Stimulated activated CD8-positive, alpha-beta memory T cell treated with anti-CD3 and anti-CD28 coated beads, Interleukin-15, amount 100 ng/mL, for 4 hours (primary cell): ENCODE data around the gene ASNS.
"Not testable (repeated sequence)": the region's sequence is repeated elsewhere in the genome, so short reads cannot be mapped to it uniquely, and the experiment has no call there.

Source experiments
- DNase-seq, 2 donors: peaks; one replicate each; pipeline ENCODE4 v3.0.0-alpha.2; 2020; ENCODE audit warnings: low read depth in 2 of 2

ASNS gene, protein sequence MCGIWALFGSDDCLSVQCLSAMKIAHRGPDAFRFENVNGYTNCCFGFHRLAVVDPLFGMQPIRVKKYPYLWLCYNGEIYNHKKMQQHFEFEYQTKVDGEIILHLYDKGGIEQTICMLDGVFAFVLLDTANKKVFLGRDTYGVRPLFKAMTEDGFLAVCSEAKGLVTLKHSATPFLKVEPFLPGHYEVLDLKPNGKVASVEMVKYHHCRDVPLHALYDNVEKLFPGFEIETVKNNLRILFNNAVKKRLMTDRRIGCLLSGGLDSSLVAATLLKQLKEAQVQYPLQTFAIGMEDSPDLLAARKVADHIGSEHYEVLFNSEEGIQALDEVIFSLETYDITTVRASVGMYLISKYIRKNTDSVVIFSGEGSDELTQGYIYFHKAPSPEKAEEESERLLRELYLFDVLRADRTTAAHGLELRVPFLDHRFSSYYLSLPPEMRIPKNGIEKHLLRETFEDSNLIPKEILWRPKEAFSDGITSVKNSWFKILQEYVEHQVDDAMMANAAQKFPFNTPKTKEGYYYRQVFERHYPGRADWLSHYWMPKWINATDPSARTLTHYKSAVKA

DNA sequence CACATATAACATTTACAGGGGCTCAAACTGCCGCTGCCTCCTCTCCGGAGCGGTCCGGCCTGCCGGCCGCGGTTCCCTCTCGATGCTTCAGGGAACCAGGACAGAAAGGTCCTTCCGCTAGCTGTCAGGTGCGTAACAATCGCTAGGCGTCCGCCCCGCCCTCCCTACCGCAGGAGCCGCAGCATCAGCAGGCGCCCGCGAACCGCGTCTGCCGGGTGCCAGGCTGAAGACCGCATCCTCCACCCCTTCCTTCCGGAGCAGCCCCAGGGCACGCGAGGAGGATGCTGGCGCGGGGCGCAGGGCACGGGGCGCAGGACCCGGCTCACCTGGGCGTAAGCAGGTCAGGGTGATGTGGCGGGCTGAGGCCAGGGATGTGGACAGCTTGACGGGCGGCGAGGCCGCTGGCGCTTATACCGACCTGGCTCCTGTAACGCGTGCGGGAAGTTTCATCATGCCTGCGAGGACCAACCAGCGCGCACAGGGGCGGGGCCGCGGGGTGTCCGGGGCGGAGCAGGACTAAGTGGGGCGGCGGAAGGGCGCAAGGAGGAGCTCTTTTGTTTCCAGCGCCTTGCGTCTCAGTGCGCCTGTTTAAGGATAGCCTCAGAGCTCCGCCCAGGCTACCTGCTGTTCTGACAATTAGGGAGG lies at the start of gene ASNS:
Gene ASNS, minus strand, starts transcription at position 384 of the 645 bp plus-strand sequence. CDS start 3,252 bp downstream, outside the sequence.
- peak; percentile 72 to 81 for DNase-seq

DNA sequence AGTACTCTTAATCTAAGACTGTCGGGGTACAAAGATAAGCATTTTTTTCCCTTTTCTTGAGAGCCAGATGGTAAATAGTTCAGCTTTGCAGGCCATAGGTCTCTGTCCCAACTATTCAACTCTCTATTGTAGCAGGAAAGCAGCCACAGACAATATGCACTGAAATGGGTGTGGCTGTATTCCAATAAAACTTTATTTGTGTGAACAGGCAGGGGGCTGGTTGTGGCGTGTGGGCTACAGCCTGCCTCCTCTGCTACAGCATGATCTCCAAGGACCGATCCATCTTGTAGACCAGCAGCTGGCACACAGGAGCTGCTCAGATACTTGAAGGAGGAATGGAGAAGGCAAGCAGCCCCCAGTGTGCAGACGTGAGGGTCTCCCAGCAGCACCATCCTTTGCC lies 49.0 kb upstream of the ASNS start:
- not testable (repeated sequence) for DNase-seq

DNA sequence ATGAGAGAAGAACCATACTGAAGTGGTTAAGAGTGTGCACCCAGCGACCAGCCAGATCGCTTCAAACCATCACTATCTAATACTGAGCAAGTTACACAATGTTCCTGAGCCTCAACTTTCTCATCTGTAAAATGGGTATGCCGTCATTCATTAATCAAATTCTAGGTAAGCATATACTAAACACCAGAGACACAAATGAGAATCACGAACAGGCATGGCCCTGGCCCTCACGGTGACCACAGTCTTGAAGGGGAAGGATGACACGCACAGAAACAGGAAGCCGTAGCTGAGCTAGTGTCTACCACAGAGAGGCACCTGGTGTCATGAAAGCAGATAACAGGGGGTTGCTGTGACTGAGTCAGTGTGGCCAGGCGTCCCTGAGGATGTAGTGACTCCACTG lies 43.1 kb upstream of the ASNS start:
- not testable (repeated sequence) for DNase-seq

DNA sequence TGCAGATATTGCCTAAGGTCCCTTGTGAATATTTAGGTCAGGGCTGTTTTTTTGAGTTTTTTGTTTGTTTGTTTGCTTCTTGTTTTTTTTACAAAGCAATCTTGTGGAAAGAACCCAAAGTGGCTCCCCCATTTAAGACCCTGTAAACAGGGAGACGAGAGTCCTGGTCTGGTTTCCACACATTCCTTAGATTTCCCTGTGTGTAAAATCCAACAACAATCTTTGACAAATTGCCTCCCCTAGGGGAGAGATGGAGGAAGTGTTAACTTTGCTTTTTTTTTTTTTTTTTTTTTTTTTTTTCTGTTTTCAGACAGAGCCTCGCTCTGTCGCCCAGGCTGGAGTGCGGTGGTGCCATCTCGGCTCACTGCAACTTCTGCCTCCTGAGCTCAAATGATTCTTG lies 40.1 kb upstream of the ASNS start:
- DNase-seq: not testable (repeated sequence)

DNA sequence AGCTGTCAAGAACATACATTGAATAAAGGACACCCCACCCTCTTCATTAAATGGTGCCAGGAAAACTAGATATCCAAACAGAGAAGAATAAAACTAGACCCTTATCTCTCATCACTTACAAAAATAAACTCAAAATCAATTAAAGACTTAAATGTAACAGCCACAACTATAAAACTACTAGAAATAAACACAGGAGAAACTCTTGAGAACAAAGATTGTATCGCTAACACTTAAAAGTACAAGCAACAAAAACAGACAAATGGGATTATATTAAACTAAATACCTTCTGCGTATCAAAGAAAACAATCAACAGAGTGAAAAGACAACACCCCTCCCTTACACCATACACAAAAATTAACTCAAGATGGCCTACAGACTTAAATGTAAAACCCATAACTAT lies 24.7 kb upstream of the ASNS start:
- DNase-seq: not testable (repeated sequence)

DNA sequence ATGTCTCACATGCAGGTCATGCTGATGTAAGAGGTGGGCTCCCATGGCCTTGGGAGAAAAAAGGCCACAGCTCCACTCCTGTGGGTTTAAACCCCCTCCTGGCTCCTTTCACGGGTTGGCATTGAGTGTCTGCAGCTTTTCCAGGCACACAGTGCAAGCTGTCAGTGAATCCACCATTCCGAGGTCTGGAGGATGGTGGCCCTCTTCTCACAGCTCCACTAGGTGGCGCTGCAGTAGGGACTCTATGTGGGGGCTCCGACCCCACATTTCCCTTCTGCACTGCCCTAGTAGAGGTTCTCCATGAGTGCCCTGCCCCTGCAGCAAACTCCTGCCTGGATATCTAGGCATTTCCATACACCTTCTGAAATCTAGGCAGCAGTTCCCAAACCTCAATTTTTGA lies 19.5 kb upstream of the ASNS start:
- DNase-seq: not testable (repeated sequence)

DNA sequence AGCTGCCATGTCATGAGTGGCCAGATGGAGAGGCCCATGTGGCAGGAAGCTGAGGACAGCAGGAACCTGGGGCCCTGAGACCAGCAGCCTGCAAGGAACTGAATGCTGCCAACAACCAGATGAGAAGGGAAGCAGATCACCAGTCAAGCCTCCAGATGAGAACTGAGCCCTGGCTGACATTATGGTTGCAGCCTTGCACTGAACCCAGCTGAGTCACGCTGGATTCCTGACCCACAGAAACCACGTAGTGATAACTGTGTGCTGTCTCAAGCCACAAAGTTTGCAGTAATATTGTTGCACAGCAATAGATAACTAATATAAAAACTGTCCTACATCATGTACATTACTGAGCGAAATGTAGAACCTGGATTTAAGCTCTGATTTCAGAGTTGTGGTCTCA lies 7.3 kb upstream of the ASNS start:
- not testable (repeated sequence) for DNase-seq

DNA sequence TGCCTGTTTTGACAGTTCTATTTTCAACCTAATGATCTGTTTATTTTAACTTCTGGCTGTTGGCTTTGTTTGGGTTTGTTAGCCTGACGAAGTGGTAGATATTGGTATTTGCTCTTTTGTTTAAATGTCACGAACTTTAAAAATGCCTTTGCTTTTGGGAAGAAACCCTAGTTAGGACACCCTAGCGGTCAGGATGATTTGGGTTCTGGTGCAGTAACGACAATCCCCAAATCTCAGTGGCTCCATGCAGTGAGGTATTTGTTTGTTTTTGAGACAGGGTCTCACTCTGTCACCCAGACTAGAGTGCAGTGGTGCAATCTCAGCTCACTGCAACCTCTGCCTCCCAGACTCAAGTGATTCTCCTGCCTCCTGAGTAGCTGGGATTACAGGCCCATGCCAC lies 2.7 kb upstream of the ASNS start:
- not testable (repeated sequence) for DNase-seq

DNA sequence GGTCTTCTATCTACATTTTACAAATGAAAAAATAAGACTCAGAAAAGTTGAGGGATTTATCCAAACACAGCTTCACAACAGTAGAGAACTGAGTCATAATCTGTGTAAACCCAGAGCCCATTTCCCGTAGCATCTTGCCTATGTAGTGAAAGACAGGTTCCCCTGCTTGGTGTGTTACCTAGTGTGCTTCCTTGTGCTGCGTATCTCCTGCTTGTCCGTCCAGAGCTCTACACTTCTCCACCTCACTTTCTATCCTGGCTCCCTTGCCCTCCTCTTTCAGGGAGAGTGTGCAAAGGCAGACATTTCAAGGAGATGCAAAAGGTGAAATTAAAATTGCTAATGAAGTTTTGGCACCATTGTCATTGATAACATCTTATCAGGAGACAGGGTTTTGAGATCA lies 1.4 kb upstream of the ASNS start:
- no peak for DNase-seq

DNA sequence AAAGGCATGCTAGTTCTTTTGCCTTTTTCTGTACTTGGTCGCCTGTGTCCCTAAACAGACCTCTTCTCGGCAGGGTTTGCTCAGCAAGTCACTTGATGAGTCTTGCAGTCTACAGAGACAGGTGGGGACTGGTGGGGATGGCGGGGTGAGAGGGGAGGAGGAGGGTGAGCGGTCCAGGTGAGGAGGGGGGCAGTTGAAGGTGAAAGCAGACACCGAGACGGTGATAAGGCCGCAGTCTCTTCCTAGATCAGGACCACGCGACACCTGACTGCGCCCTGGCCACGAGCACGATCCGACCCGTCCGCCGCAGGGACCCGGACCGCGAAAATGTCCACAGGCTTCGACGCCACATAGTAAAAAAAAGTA lies 566 bp downstream of the ASNS start:
- DNase-seq: peak in 1 of 2 donors; percentile 10

DNA sequence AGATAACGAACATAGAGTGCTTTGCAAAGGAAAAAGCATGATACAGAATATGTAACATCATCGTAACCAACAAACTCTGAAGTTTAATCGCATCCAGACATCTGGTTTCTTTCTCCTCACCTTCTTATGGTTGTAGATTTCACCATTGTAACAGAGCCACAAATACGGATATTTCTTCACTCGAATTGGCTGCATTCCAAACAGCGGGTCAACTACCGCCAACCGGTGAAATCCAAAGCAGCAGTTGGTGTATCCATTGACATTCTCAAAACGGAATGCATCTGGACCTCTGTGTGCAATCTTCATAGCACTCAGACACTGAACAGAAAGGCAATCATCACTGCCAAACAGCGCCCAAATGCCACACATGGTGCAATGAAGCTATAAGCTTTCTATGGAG lies 3.4 kb downstream of the ASNS start:
- no peak for DNase-seq

DNA sequence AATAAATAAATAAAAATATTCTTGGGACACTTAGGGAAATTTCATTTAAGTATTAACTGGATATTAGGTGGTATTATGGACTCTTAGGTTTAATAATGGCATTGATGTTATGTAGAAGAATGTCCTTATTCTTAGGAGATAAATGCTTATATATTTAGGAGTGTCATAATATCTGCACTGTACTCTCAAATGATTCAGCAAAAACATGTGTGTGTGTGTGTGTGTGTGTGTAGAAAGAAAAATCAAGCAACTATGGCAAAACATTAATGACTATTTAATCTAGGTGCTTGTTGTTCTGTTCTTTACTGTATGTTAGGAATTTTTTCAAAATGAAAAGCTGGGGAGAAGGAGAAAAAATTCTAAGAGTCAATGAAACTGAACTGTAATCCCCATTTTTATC lies 3.9 kb downstream of the ASNS start:
- DNase-seq: no peak

DNA sequence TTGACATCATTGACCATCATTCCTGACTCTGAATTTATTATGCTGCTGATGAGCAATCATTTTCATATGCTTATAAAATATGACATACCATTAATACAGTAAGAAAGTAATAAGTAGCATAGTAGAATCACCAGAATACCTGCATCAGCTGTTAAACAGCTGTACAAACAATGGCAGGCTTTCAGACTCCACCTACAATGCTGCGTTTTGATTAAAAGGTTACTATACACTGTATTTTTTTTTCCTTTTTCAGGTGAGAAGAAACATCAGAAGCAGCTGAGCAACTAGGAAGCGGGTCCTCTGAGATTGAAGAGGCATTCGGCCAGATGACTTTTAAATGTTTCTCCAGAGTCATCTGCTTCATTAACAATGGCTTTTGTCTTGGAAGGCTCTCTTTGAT lies 7.1 kb downstream of the ASNS start:
- DNase-seq: no peak

DNA sequence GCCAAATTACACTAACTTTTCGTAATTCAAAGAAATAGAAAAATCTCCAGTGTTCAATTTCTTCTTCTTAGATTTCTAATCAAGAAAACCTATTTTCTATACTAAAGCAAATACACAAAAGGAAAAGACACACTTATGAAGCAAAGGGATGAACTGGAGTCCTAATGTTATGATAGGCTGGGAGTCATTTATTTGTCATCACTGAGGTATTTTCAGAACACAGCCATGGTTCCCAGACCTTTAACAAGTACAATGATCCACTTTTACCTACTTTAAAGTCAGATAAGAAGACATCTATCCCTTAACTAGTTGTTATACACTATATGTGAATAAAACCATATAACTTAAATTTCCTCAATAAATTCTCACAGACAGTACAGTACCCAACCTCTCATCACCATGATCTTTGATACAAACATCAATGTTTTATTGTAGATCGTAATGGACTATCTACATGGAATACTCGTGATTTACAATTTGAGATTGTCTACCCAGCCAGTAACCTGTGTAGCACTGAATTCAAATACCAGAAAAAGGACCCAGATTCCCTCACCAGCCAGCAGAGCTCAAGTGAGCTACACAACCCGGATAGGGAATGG lies 12.5 kb downstream of the ASNS start:
- no peak for DNase-seq

DNA sequence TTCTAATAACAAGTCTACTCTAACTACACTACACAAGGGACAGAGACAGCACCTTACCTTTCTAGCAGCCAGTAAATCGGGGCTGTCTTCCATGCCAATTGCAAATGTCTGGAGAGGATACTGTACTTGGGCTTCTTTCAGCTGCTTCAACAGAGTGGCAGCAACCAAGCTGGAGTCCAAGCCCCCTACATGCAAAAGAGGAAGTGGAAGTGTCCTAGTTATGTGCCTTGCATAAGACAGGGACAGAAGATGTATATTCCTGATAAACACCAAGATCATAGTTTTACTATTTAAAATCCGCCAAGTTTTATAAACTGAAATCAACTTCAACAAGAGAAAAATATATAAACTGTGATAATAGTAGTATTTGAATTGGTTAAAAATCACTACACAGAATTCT lies 14.0 kb downstream of the ASNS start:
- DNase-seq: no peak

DNA sequence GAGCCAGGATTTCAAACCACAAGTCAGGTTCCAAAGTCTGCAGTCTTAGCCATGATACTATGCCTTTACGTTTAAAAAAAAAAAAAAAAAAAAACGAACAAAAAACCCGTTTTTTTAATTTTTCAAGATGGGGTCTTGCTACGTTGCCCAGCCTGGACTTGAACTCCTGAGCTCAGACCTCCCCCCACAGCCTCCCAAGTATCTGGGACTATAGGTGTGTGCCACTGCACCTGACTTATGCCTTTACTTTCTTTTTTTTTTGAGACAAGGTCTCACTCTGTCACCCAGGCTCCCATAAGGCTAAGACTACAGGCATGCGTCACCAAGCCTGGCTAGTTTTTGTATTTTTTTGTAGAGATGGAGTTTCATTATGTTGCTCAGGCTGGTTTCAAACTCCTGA lies 14.7 kb downstream of the ASNS start:
- DNase-seq: no peak

DNA sequence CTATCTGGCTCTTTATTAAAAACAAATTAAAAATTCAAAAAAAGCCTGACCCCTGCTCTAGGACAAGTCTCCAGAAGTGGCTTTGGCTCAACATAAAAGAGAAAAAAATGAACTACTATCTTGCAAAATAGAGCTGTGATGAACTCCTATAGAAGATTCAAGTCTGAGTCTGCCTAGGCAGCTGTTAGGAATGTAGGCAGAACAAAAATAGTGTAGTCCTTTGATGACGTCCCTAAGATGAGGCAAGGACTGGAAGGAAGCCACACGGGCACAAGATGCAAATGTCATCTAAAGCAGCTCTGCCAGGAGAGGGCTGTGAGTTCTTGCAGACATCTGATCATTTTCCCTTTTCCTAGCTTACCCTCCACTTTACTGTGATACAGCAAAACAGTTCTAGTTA lies 20.5 kb downstream of the ASNS start:
- no peak for DNase-seq

DNA sequence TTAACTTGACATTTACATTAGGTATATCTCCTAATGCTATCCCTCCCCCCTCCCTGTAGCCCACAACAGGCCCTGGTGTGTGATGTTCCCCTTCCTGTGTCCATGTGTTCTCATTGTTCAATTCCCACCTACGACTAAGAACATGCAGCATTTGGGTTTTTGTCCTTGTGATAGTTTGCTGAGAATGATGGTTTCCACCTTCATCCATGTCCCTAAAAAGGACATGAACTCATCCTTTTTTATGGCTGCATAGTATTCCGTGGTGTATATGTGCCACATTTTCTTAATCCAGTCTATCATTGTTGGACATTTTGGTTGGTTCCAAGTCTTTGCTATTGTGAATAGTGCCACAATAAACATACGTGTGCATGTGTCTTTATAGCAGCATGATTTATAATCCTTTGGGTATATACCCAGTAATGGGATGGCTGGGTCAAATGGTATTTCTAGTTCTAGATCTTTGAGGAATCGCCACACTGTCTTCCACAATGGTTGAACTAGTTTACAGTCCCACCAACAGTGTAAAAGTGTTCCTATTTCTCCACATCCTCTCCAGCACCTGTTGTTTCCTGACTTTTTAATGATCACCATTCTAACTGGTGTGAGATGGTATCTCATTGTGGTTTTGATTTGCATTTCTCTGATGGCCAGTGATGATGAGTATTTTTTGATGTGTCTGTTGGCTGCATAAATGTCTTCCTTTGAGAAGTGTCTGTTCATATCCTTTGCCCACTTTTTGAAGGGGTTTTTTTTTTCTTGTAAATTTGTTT lies 21.8 kb downstream of the ASNS start:
- DNase-seq: not testable (repeated sequence)

DNA sequence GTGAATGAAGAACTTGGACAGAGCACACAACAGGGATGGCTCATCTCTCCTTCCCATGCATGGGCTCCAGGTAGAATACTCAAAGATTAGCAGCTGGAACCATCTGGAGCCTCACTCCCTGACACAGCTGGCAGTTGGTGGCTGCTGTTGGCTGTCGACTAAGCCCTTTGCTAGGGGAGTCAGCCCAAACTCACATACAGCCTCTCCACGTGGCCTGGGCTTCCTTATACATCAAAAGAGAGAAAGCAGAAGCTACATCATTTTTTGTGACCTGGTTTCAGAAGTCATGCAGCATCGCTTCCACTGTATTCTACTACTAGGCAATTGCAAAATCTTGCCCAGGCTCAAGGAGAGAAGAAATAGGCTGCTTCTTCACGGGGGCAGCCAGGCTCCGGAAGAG lies 24.4 kb downstream of the ASNS start:
- no peak for DNase-seq

DNA sequence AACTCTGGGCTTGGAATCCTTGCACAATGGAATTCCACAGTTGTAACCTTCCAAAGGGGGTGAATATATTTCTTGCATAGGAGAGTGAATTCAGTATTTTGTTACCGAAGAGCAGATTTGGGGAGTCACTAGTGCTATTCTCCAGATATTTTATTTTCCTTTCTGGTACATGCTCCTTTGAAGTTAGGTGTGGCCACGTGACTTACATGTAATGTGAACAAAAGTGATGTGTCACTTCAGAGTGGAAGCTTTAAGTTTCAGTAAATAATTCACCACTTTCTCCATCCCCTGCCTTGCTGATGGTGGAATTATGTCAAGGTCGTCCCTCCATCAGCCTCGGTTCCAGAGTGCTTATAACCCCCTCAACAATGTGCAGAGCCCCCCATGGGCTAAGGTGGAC lies 25.3 kb downstream of the ASNS start:
- DNase-seq: no peak

DNA sequence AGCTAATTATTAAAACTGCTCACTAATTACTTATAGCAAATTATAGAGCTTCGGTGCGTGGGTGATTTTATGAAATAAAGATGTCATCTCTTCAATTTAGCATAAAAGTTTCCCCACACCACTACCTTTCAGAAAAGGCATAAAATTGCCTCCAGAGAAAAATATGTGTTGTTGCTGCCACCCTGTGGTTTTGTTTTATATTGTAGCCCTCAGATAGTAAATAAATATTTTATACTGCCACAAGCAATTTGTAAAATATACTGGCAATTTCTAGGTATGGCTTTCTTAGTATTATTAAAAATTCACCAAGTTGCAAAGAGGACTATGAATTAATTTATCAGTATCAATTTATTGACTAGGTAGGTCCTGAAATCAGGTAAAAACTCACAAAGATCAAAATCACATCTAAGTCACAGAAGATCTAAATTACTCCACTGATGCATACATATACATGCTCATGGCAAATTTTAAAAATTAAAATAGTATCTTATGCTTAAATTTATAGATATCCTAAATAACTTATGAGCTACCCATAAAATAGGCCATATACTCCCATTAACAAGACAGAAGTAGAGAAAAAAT lies 26.5 kb downstream of the ASNS start:
- DNase-seq: no peak

DNA sequence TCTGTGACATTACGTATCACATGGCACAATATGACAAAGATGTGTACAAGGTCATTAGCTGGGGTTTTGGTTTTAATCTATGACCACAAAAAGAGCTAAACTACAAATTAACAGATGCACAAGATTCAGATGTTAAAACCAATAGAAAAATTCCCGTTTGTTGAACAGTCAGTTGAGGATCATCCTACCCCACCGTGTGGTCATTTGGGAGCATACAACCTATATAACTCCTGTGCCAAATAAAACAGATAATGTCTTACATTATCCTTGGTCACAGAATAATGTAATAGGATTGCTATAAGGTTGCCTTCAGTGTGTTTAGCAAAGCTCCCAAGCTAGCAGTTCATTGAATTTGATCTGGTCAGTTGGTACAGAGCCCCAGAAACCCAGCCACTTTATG lies 28.2 kb downstream of the ASNS start:
- DNase-seq: no peak
